IMR-90 (cell line): ENCODE measurements around the gene MTCL1.

Experiments used
- BHLHE40 ChIP-seq: fragments of 150-350 bp; IDR thresholded peaks from 2 replicates; pipeline ENCODE4 v1.6.1; 2016; ENCODE audit warnings: mild to moderate bottlenecking, low read depth, low read length
- MXI1 ChIP-seq: IDR thresholded peaks from 2 replicates; pipeline ENCODE4 v1.6.1; 2012; ENCODE audit warnings: low read depth, mild to moderate bottlenecking, low read length, moderate library complexity, borderline replicate concordance
- POLR2A ChIP-seq: IDR thresholded peaks from 2 replicates; pipeline ENCODE4 v1.6.1; 2012; ENCODE audit warnings: mild to moderate bottlenecking, low read depth, low read length
- RAD21 ChIP-seq: IDR thresholded peaks from 2 replicates; pipeline ENCODE4 v1.6.1; 2012; ENCODE audit warnings: low read length, improper control_type of control experiment
- RFX5 ChIP-seq: IDR thresholded peaks from 2 replicates; pipeline ENCODE4 v1.8.0; 2012; ENCODE audit warnings: low read depth, mild to moderate bottlenecking, low read length, moderate library complexity
- SMC3 ChIP-seq: fragments of 150-350 bp; IDR thresholded peaks from 2 replicates; pipeline ENCODE4 v1.6.1; 2016; ENCODE audit warnings: low read depth, mild to moderate bottlenecking, antibody characterized with exemption, low read length, moderate library complexity
- USF2 ChIP-seq: fragments of 150-350 bp; IDR thresholded peaks from 2 replicates; pipeline ENCODE4 v1.6.1; 2017; ENCODE audit warnings: mild to moderate bottlenecking, antibody characterized with exemption, low read length, low read depth
- TF ChIP-seq, protein P1 (sequence below): conservative IDR thresholded peaks from 2 replicates; pipeline ENCODE4 v1.5.1; 2012; ENCODE audit warnings: mild to moderate bottlenecking, low read depth, low read length, improper control_type of control experiment

DNA sequence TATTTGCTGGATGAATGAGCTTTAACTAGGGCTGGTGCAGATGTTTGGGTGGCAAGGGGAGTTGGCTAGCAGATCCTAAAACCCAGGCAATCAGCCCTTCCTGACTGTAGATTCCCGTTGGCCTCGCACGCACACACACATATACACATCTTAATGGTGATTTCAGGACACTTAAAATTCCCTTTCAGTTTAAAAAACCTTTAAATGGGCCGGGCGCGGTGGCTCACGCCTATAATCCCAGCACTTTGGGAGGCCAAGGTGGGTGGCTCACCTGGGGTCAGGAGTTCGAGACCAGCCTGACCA is 19.5 kb upstream of the MTCL1 start:
- TF ChIP-seq, protein P1, sequence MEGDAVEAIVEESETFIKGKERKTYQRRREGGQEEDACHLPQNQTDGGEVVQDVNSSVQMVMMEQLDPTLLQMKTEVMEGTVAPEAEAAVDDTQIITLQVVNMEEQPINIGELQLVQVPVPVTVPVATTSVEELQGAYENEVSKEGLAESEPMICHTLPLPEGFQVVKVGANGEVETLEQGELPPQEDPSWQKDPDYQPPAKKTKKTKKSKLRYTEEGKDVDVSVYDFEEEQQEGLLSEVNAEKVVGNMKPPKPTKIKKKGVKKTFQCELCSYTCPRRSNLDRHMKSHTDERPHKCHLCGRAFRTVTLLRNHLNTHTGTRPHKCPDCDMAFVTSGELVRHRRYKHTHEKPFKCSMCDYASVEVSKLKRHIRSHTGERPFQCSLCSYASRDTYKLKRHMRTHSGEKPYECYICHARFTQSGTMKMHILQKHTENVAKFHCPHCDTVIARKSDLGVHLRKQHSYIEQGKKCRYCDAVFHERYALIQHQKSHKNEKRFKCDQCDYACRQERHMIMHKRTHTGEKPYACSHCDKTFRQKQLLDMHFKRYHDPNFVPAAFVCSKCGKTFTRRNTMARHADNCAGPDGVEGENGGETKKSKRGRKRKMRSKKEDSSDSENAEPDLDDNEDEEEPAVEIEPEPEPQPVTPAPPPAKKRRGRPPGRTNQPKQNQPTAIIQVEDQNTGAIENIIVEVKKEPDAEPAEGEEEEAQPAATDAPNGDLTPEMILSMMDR = no peak
- TF ChIP-seq BHLHE40 = no peak
- TF ChIP-seq SMC3 = no peak
- TF ChIP-seq MXI1 = no peak
- TF ChIP-seq RFX5 = no peak
- TF ChIP-seq POLR2A = no peak
- no peak for TF ChIP-seq USF2
- no peak for TF ChIP-seq RAD21
